GM19438 (cell line): ENCODE measurements around the gene LMBR1L.
"Not testable (repeated sequence)": the region's sequence is repeated elsewhere in the genome, so short reads cannot be mapped to it uniquely, and the experiment has no call there.

Source experiments
- ATAC-seq: cut with Tn5 transposase; IDR thresholded peaks from one replicate; pipeline ENCODE4 v1.9.1; 2021; ENCODE audit warnings: low read depth; ENCODE audit not compliant: unreplicated experiment

Gene LMBR1L

GRCh38 chr12:49088932-49089330 is 21.7 kb downstream of the LMBR1L start:
- ATAC-seq: no peak

- ATAC-seq: no peak
These were observed 22.3 kb downstream of the LMBR1L start for GRCh38 chr12:49088150-49088931.

- ATAC-seq: no peak
These were observed 24.5 kb downstream of the LMBR1L start for GRCh38 chr12:49086116-49086515.

DNA sequence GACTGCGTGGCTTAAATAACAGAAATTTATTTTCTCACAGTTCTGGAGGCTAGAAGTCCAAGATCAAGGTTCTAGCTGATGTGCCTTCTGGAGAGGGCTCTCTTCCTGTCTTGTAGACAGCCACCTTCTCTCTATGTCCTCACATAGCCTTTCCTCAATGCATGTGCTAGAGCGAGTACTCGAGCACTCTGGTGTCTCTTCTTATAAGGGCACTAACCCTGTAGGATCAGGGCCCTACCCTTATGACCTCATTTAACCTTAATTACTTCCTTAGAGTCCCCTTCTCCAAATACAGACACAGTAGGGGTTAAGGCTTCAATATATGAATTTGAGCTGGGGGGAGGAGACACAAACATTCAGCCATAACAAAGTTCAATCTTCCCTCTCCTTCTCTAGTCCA is 26.2 kb downstream of the LMBR1L start:
- no peak for ATAC-seq

DNA sequence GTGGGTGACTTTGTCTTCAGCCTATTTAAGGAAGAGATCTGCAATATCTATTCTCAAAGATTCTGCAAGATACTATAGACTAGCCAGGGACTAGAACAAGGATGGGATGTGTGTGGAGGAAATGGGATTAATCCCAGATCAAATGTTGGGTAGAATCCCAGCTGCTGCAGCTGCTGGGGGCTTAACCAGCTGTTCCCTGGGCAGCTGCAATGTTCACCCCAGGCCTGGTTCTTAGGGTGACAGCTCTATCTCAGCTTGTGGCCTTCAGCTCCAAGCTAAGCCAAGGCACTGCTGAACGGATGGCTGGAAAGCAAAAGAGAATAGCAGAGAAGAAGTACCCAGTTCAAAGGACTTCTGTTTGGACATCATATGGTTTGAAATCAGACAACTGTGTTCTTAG is 30.9 kb downstream of the LMBR1L start:
- ATAC-seq: no peak

GRCh38 chr12:49070971-49071370 is 39.7 kb downstream of the LMBR1L start:
- no peak for ATAC-seq

- peak; percentile 98 for ATAC-seq
These were observed 40.9 kb downstream of the LMBR1L start, which contains the start of gene RHEBL1 for GRCh38 chr12:49069507-49070346. TSS of gene RHEBL1 (minus strand) at chr12:49069979. CDS start at chr12:49069785, 194 bp downstream.

- ATAC-seq: no peak
These were observed 41.7 kb downstream of the LMBR1L start for GRCh38 chr12:49068879-49069506.

GRCh38 chr12:49066120-49066519 is 44.5 kb downstream of the LMBR1L start:
- ATAC-seq: no peak

GRCh38 chr12:49064767-49065152 is 45.9 kb downstream of the LMBR1L start:
- no peak for ATAC-seq

DNA sequence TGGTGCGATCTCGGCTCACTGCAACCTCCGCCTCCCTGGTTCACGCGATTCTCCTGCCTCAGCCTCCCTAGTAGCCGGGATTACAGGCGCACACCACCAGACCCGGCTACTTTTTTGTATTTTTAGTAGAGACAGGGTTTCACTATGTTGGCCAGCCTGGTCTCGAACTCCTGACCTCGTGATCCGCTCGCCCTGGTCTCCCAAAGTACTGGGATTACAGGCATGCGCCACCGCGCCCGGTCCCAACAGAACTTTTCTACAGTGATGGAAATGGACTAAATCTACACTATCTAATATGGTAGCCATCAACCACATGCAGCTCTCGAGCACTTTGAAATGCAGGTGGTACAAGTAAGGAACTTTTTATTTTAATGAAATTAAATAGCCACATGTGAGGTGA is 48.7 kb downstream of the LMBR1L start:
- not testable (repeated sequence) for ATAC-seq

- peak; percentile 0 for ATAC-seq
These were observed 49.4 kb downstream of the LMBR1L start for GRCh38 chr12:49061157-49061650.

GRCh38 chr12:49060237-49061156 is 50.1 kb downstream of the LMBR1L start, which contains the start of gene KMT2D:
TSS of gene KMT2D (minus strand) at chr12:49060794. CDS start at chr12:49055324, 5,470 bp downstream.
- peak; percentile 43 for ATAC-seq

GRCh38 chr12:49059299-49060171 is 51.1 kb downstream of the LMBR1L start:
- peak; percentile 5 for ATAC-seq

GRCh38 chr12:49059045-49059298 is 51.7 kb downstream of the LMBR1L start:
- ATAC-seq: no peak

DNA sequence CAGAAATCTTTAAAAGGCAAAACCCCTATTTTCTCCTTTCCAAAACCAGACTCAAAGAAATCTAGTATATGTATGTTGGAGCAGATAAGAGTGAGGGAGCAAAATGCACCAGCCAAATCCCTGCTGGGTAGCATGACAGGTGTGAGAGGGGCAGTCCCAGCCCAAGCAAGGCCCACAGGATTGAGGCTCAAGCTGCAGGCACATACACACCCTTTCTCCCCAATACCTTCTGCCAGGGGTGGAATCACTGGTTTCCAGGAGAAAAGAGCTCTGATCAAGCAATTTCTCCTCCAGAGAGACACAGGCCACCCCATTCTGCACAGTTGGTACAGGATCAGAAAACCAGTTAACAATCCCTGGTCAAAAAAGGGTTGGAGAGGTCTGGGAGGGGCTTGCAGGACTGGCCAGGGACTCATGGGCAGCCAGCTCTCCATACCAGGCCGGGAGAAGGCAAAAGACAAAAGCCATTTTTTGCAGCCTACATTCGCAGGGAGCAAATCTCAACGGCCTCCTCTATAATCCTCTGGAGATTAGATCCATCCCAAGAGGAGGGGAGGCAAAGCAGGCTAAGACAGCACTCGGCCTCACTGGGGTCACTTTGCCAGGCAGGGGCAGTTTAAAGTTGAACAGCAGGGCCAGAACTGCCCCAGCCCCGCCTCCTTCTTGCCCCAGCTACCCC is 52.1 kb downstream of the LMBR1L start:
- no peak for ATAC-seq

- no peak for ATAC-seq
These were observed 52.8 kb downstream of the LMBR1L start for GRCh38 chr12:49057888-49058287.

GRCh38 chr12:49055978-49056754 is 54.5 kb downstream of the LMBR1L start:
- peak; percentile 65 for ATAC-seq
